Activated gamma-delta T cell treated with anti-CD3 and anti-CD28 coated beads, Interleukin-2, amount 50 U/mL, for 16 hours (primary cell): Measurements from ENCODE around the gene PTPN1.
"Not testable (repeated sequence)": the region's sequence is repeated elsewhere in the genome, so short reads cannot be mapped to it uniquely, and the experiment has no call there.

Source experiments
- DNase-seq: peaks from one replicate; pipeline ENCODE4 v3.0.0-alpha.2; 2020; ENCODE audit warnings: low read depth

Gene PTPN1

GRCh38 chr20:50592282-50593004 lies 82.3 kb downstream of the PTPN1 start:
- no peak for DNase-seq

- no peak for DNase-seq
These were observed 82.8 kb downstream of the PTPN1 start for GRCh38 chr20:50593005-50593335.

- DNase-seq = no peak
These were observed 84.0 kb downstream of the PTPN1 start for GRCh38 chr20:50594231-50594590.

DNA sequence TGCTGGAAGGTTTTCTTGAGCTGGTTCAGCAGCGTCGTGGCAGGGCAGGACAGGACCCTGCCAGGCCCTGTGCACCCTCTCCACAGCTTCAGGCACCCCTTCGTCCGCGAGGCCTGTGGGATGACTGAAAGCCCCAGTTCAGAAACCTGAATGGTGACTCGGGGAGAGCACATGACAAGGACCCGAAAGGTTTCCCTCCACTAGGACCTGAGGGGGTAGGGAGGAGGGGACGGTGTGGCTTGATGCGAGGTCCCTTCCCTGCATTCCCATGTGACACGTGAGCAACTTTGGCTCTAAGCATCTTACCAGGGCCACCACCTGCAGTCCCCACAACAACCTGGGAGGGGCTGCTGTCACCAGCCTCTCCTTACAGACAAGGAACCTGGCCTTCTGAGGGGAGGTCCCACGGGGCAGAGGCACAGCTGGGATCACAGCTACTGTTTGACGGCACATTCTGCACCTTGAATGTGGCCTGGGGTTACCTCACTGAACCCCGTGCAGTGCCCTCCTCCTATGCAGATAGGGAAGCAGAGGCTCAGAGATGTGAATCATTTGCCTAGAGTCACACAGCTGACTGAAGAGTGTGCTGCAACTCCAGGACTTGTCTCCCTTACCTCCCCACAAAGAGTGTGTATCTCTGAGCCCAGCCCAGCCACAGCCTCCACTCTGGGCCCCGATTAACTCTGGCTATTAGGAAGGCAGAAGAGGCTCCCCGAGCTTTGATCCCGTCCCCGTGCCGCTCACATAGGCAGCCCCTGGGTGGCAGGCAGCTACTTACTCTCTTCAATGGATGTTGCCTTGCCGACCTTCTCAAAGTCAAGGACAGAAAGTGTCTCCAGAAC lies 84.6 kb downstream of the PTPN1 start:
- DNase-seq = no peak

DNA sequence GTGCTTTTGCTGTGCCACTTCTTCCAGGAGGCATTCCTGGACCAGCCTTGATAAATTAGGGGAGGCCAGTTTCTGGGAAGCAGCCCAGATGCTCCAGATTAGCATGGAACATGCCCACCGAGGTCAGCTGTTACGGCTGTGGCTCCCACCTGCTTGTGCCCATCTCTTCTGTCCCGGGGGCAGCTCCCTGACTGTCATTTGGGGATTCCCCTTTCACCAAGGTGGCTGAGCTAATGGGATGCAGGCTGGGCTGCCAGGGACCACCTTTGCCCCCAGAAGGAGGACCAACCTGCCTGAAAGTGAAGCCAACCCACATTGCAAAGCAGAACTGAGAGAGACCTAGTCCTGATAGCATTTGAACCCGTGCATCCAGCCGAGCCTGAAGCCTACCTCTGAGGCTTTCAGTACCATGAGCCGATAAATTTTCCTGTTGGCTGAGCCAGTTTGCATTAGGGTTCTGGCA lies 85.3 kb downstream of the PTPN1 start:
- no peak for DNase-seq

DNA sequence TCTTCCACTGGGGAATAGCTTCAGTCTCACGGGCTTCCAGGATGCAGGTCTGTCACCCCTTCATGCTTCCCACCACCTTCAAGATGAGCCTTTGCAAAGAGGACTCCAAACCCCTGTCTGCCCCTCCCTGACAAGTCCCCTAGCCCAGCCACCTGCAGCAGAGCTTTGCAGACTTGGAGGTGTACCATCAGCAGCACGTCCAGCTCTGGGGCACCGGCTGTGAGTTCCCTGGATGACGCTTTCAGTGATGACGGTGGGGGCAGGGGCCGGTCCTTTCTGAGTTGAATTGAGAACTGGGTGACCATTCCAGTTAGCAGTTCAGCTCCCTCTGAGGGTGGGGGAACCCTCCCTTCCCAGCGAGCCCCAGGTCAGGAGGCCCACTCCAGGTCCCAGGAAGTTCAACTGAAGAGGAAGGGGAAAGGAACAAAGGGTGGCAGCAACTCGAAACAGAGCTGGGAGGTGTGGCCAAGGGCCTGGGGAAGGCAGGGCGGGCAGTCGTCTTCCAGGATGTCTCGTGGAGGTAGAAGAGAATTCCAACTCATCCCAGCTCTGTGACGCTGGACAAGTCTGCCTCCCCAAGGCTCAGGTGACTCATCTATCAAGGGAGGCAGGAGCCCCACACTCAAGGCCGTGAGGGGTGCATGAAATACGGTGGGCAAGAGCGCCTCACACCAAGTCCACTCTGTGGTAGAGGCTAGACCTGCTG lies 86.0 kb downstream of the PTPN1 start:
- DNase-seq = no peak

- no peak for DNase-seq
These were observed 86.5 kb downstream of the PTPN1 start for GRCh38 chr20:50596694-50597021.

DNA sequence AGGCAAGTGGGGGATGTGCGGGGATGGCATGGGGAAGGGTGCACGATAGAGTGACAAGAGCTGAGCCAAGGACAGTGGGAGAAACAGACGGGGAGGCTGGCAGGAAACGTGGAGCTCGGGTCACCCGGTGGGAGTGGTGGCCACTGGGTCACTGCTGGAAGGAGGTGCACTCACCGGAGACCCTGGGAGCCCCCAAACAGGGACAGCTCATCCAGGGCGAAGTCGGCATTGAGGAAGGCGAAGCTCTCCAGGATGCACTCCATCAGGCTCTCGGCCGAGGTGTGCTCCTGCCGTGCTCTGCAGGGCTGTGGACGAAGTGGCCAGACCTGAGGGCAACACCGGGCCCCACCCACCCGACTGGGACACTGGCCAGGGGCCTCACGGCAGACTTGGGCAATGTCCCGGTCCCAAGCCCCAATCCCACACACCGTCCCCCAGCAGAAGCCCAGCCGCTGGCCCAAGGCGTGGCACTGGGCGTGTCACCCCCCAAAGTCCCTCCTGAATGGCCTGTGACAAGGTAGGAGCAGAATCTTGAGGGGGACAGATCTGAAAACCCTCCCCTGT lies 87.3 kb downstream of the PTPN1 start:
- DNase-seq = no peak

DNA sequence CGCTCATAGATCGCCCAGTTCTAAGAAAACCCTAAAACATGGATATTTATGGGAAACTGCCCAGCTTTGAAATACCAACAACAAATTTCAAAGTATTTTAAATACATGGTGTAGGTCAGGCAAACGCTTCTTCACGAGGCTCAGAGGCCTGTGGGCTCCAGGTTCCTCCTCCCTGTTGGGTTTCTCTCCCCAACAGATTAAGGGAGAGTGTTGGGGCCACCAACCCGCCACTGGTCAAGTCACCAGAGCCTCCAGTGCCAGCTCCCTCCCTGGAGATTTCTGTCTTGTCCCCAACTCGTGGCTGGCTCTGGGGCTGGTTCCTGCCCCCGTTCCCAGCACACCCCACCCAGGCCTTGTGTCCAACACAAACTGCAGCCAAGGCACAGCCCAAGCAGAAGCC lies 87.9 kb downstream of the PTPN1 start:
- DNase-seq = no peak

DNA sequence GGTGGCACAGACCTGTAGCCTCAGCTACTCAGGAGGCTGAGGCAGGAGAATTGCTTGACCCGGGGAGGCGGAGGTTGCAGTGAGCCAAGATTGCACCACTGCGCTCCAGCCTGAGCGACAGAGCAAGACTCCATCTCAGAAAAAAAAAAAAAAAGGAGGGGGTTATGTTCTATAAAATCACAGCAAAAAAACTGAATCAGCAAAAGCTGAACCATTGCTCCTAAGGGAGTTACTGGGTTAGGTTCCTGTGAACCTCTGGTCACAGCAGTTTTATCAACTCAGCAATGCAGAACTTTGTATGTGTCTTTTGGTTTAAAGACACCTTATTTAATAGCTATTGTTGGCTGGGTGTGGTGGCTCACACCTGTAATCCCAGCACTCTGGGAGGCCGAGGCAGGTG lies 88.6 kb downstream of the PTPN1 start:
- not testable (repeated sequence) for DNase-seq

DNA sequence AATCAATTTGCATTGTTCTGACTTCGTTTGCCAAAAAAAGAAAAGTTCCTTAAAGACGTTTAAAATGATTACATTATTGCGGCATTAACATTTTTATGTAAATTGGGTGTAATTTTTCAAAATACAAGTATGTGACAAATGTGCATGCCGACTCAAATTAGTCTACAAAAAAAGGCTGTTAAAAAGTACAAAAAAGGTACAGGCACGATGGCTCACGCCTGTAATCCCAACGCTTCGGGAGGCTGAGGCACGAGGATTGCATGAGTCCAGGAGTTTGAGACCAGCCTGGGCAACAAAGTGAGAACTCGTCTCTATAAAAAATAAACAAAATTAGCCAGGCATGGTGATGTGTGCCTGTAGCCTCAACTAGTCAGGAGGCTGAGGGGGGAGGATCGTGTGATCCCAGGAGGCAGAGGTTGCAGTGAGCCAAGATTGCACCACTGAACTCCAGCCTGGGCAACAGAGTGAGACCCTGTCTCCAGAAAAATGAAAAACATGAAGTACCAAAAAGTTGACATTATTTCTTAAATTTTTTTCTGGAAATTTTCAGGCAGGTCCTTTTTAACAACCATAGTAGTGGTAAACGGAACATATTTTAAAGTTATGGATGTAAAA lies 90.2 kb downstream of the PTPN1 start:
- DNase-seq = no peak

GRCh38 chr20:50601511-50602431 lies 91.6 kb downstream of the PTPN1 start:
- DNase-seq = no peak

GRCh38 chr20:50602432-50603088 lies 92.4 kb downstream of the PTPN1 start:
- DNase-seq = no peak

GRCh38 chr20:50604451-50604850 lies 94.3 kb downstream of the PTPN1 start:
- DNase-seq = no peak

DNA sequence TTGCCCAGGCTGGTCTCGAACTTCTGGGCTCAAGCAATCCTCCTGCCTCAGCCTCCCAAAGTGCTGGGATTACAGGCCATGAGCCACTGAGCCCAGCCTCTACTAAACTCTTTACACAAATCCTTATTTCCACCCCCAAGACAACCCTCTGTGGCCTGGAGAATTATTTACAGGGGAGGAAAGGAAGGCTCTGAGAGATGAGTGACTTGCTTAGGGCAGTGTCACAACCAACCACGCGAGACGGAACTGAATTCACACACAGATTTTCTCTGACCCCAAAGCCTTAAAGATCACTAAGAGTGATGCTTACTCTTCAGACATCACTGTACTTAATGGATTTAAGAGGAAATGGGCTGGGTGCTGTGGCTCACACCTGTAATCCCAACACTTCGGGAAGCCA lies 95.0 kb downstream of the PTPN1 start:
- no peak for DNase-seq

DNA sequence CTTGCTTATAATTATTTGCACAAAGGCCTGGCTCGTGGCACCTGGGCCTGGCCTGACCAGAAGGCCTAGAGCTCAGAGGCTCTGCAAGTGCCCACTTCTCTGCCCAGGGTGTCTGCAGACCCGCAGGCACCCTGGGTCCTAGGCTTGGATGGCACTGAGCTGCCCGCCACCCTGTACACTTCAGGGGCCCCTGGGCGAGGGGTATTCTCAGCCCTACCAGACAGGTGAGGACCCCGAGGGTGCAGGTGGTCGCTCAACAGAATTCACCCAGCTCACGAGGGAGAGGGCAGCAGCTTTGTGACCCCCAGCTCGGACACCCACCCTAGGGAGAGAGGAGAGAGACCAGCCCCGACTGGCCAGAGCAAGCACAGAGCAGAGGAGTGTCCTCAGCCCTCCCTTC lies 97.3 kb downstream of the PTPN1 start:
- no peak for DNase-seq

DNA sequence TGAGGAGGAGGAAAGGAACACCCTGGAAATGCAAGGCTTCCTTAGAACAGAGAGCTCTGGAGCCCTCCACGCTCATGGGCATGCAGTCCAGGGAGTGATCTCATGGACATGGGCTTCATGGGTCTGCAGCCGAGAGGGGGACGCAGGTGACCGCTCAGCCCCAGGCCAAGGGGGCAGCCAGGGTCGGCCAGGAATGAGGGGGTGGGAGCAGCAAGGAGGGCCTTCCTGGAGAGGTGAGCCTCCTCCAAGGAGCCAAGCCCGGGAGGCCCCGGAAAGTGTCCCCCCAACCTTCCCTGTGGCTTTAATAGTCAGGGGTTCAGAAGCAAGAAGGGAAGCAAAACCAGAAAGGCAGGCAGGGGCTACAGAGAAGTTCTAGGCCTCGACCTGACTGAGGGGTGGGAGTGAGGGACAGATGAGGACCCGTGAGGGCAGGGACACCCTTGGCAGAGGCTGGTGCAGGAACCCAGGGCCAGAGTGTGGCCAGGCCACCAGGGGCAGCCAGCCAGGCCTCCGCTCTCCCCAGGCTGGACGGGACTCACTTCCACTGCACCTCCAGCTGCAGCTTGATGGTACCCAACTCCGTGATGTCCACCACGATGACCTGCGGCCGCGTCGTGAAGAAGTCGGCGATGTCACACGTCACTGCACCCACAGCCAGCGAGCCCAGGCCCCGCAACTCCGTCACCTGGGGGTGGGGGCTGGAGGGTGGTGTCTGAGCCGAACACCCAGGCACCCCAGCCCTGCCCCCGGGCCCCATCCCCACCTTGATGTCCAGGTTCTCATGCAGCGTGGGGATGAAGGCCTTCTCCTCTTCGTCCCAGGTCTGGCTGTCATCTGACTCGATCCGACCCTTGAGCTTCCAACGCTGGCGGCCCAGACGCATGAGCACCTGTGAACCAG lies 97.9 kb downstream of the PTPN1 start:
- no peak for DNase-seq

DNA sequence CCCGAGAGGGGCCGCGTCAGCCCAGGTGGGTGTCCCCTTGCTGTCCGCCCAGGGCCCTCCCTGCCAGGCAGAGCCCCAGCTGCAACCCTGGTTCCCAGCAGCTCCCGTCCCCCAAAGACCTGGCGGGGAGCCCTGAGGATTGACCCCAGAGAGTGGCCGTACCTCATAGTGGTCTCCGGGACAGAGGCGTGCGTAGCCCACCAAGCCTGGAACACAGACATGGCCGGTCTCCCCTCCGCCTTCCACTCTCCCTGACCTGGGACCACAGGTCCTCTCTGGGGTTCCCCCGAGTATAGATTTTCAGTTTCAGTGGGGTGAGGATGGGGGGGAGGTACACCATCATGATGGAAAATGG lies 98.5 kb downstream of the PTPN1 start:
- no peak for DNase-seq

GRCh38 chr20:50609438-50609989 lies 99.3 kb downstream of the PTPN1 start:
- DNase-seq = no peak
